ENCODE results near the gene ZGPAT. TPM values are rescaled to one million over a fixed set of nuclear protein-coding genes. Genes with fewer than 3 reads are reported as not detected.

The ZGPAT gene
- total RNA-seq, 2 experiments from 2014 or later: 37.3 to 43.3 TPM

DNA sequence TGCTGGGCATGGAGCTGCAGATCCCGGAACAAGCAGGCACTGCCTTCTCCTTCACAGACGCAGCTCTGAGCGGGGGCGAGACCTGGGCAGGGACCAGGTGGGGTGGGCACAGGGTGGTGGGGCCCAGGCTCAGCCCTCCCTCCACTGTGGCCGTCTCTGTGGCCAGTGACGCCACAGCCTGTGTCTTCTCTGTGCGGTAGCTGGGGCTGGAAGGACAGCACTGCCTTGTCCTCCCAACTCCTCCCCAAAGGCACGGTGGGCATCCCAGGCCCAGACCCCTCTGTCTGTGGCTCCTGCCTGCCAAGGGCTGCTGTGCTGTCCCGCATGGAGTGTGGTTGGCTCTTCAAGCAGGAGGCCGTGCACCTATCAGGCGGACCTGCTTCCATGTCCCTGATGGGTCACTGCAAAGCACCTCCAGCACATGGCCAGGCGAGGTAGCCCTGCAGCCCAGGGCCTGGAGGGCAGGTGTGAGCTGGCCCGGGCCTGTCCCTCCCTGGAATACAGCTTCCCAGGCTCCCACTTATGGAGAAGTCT, 26.2 kb upstream of the ZGPAT start:
- ChIA-PET CTCF (interaction anchor here (0.7 to 1.0 kb wide), 2 partner anchors 8 to 144 kb away, joined by 3 to 5 read pairs; partner anchors contain the start of gene PTK6), POLR2A (no interaction called here)
- no peak overlapping the region for H3K27ac Mint-ChIP-seq
- no peak overlapping the region for H3K4me3 Mint-ChIP-seq
- no peaks in the 10 kb centered on the region for H3K9me3 Mint-ChIP-seq
- H3K36me3 Mint-ChIP-seq (ENCODE audit: low read depth): no peaks in the 10 kb centered on the region
- no peak for DNase-seq
- H3K27me3 Mint-ChIP-seq: no peaks in the 10 kb centered on the region
- H3K4me1 Mint-ChIP-seq: peaks cover under 1% of the 10 kb centered on the region

DNA sequence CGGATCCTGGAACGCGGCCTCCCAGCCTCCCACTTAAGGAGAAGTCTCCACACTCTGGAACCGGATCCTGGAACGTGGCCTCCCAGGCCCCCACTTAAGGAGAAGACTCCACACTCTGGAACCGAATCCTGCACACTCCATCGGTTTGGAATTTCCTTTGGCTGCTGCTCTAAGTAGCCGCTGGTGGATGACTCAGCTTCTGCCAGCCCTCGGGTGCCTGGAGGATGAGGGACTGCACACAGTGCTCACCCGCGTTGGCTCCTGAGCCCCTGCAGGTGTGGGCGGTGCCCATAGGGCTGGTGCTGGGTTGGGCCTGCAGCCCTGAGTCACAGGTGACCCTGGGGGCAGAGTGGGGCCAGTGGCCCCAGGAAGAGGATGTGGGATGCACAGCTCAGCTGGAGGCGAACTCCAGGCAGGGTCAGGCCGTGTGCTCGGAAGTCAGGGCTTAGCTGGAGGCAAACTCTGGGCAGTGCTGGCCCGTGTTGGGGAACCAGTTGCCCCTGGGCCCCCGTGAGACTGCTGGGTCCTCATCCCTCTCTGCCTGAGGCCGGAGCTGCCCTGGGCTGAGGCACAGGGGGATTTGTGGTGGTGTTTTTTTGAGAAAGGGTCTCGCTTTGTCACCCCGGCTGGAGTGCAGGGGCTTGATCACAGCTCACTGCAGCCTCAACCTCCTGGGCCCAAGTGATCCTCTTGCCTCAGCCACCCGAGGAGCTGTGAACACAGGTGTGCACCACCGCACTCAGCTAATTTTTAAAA, 25.3 kb upstream of the ZGPAT start:
- Mint-ChIP-seq H3K9me3 (no peaks in the 10 kb centered on the region), H3K4me1 (peaks cover 3% of the 10 kb centered on the region), H3K27ac (no peak overlapping the region), H3K36me3 (ENCODE audit: low read depth) (no peaks in the 10 kb centered on the region), H3K27me3 (no peaks in the 10 kb centered on the region), H3K4me3 (no peak overlapping the region)
- no peak for DNase-seq
- ChIA-PET CTCF (interaction anchor here (0.5 to 1.0 kb wide), 2 partner anchors 9 to 30 kb away, joined by 3 to 5 read pairs; no protein-coding TSS in a partner anchor), POLR2A (no interaction called here)

DNA sequence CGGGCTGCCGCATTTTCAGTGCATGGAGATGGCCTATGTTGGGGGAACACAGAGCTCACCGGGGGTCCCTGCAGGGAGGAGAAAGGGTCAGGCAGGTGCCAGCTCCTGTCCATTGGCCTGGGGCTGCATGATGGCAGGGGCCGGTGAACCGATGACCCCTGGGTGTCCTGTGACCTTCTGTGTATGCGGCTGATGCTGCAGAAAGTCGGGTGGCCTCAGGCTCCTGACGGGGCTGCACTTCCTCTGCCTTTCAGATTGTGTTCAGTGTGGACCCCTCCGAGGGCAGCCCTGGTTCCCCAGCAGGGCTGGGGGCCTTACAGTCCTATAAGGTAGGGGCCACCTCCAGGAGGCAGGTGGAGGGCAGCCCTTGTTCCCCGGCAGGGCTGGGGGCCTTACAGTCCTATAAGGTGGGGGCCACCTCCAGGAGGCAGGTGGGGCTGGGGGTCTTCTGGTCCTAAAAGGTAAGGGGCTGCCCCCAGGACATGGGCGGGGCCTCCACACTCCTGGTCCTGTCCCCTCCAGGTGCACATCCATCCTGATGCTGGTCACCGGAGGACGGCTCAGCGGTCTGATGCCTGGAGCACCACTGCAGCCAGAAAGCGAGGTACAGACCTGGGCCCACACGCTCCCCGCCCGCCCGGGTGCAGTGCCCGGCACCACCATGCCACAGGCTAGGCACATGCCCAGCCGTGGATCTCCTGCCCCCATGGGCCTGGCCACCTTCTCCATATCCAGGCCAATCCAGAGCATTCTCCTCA, 22.4 kb upstream of the ZGPAT start:
- POLR2A ChIA-PET: no interaction called here
- Mint-ChIP-seq H3K4me1 (peaks cover 3% of the 10 kb centered on the region), H3K27ac (no peak overlapping the region), H3K9me3 (no peaks in the 10 kb centered on the region), H3K4me3 (no peak overlapping the region), H3K36me3 (ENCODE audit: low read depth) (no peaks in the 10 kb centered on the region), H3K27me3 (no peaks in the 10 kb centered on the region)
- DNase-seq: no peak
- CTCF ChIA-PET: interaction anchor here (1.0 kb wide), 1 partner anchor 13 kb away, joined by 4 read pairs; no protein-coding TSS in a partner anchor

DNA sequence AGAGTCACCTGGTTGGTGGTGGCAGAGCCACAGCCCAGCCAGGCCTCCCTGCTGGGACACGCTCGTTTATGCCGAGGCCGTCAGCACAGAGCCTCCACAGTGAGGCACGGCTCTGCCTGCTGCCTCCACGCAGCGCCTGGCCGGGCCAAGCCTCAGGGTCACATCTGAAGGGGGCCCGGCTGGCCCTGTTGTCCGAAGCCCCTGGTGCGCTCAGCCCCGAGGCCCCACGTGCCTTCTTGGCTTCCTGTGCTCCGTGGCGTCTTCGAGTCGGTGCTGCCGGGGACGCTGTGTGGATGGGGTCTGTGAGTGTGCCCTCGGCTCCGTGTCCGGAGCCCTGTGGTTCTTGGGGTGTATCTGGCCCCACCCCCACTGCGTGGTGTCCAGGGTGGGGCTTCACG, 21.7 kb upstream of the ZGPAT start:
- CTCF ChIA-PET: no interaction called here

DNA sequence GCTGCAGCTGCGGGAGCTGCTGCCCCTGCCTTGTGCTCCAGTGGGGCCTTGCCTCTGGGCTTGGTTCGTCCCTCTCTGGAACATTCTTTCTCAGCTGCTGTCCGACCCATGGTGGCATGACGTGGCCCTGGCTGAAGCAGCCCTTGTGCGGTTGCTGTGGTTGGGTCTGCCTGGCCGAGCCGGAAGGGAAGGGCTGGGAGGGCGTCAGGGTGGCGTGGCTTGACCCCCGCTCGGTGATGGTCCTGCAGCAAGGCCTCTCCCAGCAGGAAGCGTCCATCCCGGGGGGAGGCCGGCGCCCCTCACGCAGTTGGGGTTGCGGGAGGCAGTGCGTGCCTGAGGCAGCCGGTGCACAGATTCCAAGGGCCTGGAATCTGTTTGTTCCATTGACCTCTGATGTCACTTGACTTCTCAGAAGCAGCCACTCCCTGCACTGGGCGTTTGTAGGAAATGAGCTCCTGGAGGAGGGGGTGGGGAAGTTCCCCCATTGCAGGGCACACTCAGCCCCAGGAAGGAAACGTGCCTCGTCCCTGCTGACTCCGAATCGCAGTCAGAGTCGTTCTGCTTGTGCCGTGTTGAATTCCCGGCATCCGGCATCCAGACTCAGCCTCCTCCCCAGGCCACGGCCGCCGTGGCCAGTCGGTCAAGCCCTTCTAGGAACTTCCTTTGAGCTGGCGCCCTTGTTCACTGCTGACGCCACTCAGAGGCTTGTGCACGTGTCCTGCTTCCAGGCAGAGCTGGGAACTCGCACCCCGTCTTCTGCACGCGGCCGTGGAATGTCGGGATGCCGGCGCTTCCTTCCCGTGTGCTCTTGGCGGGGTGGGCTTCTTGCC, 21.1 kb upstream of the ZGPAT start:
- Mint-ChIP-seq H3K4me1 (peaks cover 3% of the 10 kb centered on the region), H3K4me3 (no peak overlapping the region), H3K36me3 (ENCODE audit: low read depth) (peaks cover 4% of the 10 kb centered on the region), H3K9me3 (no peaks in the 10 kb centered on the region), H3K27me3 (no peaks in the 10 kb centered on the region), H3K27ac (no peak overlapping the region)
- ChIA-PET CTCF (interaction anchor here (1.2 to 1.3 kb wide), 2 partner anchors 20 to 40 kb away, joined by 3 to 5 read pairs; no protein-coding TSS in a partner anchor), POLR2A (interaction anchor here (0.6 kb wide), 2 partner anchors 161 to 583 kb away, joined by 3 read pairs; no protein-coding TSS in a partner anchor)
- DNase-seq: no peak

More for the DNA sequence above, 21.7 kb upstream of the ZGPAT start:
- H3K36me3 Mint-ChIP-seq (ENCODE audit: low read depth): no peaks in the 10 kb centered on the region
- DNase-seq: no peak
- H3K27me3 Mint-ChIP-seq: no peaks in the 10 kb centered on the region
- H3K9me3 Mint-ChIP-seq: no peaks in the 10 kb centered on the region
- H3K4me3 Mint-ChIP-seq: no peak overlapping the region
- POLR2A ChIA-PET: interaction anchor here (0.6 kb wide), 1 partner anchor 162 kb away, joined by 3 read pairs; no protein-coding TSS in a partner anchor
- peaks cover 3% of the 10 kb centered on the region for H3K4me1 Mint-ChIP-seq
- H3K27ac Mint-ChIP-seq: no peak overlapping the region

DNA sequence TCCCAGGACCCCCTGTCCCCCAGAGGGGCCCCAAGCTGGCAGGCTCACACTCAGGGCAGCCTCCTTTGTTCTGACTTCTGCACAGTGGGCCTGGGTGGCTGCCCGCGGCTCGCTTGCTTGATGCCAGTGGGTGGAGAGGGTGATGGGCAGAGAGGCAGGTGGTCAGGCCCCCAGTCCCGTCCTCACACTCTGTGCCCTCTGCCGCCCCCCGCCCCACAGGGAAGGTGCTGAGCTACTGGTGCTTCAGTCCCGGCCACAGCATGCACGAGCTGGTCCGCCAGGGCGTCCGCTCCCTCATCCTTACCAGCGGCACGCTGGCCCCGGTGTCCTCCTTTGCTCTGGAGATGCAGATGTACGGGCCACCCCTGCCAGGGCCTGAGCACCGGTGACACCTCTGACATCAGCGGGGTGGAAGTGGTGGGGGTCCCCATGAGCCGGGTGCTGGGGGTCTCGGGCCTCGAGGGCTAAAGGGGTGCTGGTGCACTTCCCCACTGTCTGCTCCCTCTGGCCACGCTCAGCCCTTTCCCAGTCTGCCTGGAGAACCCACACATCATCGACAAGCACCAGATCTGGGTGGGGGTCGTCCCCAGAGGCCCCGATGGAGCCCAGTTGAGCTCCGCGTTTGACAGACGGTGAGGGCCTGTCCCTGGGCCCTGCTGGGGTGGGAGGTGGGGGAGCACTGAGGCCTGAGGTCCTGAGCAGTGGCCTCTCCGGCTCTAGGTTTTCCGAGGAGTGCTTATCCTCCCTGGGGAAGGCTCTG, 20.2 kb upstream of the ZGPAT start:
- Mint-ChIP-seq H3K27ac (no peak overlapping the region), H3K4me1 (peaks cover 3% of the 10 kb centered on the region), H3K9me3 (no peaks in the 10 kb centered on the region), H3K36me3 (ENCODE audit: low read depth) (peaks cover 8% of the 10 kb centered on the region), H3K27me3 (no peaks in the 10 kb centered on the region), H3K4me3 (no peak overlapping the region)
- CTCF ChIA-PET: interaction anchor here (1.2 to 1.5 kb wide), 4 partner anchors 8 to 293 kb away, joined by 3 to 5 read pairs (median 4); partner anchors contain the start of gene PRPF6
- DNase-seq: no peak
- POLR2A ChIA-PET: interaction anchor here (0.6 kb wide), 1 partner anchor 584 kb away, joined by 3 read pairs; no protein-coding TSS in a partner anchor

DNA sequence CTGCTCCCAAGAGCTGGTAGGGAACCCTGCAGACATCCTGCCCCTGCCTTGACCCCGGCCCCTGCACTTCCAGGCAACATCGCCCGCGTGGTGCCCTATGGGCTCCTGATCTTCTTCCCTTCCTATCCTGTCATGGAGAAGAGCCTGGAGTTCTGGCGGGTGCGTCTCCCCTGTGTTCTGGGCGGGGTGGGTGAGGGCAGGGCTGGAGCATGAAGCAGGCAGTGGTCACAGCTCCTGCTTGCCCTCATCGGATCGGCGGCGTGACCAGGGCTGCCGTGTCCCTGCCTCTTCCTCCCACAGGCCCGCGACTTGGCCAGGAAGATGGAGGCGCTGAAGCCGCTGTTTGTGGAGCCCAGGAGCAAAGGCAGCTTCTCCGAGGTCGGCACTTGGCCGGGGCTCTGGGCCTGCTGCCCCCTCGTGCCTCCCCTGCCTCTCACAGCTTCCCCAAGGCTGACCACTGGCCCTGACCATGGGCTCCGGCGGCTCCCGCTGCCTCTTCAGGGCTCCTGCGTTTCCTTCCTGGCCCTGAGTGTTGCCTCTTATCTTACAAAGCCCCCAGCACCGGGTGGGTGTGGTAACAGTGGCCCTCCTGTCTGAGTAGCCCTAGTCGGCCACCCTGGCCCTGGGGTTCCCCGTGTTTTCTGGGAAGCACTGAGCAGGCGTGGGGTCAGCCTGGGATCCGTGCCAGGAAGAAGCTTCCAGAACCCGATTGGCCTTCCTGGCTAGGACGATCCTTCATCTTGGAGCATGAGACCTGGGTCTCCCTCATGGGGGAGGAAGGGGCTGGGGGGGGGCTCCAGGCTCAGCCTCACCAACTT, 19.4 kb upstream of the ZGPAT start:
- ChIA-PET CTCF (interaction anchor here (1.2 to 1.5 kb wide), 2 partner anchors 9 to 292 kb away, joined by 3 to 4 read pairs; partner anchors contain the start of gene PRPF6), POLR2A (no interaction called here)
- DNase-seq: no peak
- peaks cover 12% of the 10 kb centered on the region for H3K36me3 Mint-ChIP-seq (ENCODE audit: low read depth)
- H3K9me3 Mint-ChIP-seq: no peaks in the 10 kb centered on the region
- H3K27me3 Mint-ChIP-seq: no peaks in the 10 kb centered on the region
- no peak overlapping the region for H3K4me3 Mint-ChIP-seq
- peaks cover 3% of the 10 kb centered on the region for H3K4me1 Mint-ChIP-seq
- H3K27ac Mint-ChIP-seq: peak overlapping the region; percentile 62

DNA sequence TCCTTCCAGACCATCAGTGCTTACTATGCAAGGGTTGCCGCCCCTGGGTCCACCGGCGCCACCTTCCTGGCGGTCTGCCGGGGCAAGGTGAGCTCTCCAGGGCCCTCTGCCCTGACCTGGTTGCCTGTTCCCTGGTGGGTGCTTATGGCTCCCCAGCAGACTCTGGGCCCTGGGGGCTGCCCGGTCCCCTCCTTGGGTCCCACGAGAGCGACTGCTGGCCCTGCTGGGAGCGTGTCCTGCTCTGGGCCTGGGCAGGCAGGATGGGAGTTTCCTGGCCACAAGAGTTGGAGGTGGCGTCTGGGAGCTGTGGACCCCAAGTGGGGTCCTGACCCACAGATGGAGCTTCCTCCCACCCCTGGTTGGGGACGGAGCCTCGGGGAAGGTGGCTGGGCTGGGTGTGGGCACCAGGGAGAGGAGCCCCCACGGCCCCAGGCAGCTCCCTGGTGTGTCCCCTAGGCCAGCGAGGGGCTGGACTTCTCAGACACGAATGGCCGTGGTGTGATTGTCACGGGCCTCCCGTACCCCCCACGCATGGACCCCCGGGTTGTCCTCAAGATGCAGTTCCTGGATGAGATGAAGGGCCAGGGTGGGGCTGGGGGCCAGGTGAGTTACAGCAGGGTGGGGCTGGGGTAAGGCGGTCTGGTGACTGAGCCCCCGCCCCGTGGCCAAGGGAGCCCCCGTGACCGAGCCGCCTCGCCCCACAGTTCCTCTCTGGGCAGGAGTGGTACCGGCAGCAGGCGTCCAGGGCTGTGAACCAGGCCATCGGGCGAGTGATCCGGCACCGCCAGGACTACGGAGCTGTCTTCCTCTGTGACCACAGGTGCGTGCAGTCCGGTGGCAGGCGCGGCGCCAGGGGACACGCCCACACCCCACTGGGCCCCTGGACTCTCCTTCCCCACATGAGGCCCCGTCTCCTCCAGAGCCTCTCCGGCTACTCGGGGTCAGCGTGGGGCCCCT, 18.5 kb upstream of the ZGPAT start:
- ChIA-PET POLR2A (no interaction called here), CTCF (interaction anchor here (1.5 kb wide), 1 partner anchor 10 kb away, joined by 4 read pairs; no protein-coding TSS in a partner anchor)
- no peaks in the 10 kb centered on the region for H3K27me3 Mint-ChIP-seq

DNA sequence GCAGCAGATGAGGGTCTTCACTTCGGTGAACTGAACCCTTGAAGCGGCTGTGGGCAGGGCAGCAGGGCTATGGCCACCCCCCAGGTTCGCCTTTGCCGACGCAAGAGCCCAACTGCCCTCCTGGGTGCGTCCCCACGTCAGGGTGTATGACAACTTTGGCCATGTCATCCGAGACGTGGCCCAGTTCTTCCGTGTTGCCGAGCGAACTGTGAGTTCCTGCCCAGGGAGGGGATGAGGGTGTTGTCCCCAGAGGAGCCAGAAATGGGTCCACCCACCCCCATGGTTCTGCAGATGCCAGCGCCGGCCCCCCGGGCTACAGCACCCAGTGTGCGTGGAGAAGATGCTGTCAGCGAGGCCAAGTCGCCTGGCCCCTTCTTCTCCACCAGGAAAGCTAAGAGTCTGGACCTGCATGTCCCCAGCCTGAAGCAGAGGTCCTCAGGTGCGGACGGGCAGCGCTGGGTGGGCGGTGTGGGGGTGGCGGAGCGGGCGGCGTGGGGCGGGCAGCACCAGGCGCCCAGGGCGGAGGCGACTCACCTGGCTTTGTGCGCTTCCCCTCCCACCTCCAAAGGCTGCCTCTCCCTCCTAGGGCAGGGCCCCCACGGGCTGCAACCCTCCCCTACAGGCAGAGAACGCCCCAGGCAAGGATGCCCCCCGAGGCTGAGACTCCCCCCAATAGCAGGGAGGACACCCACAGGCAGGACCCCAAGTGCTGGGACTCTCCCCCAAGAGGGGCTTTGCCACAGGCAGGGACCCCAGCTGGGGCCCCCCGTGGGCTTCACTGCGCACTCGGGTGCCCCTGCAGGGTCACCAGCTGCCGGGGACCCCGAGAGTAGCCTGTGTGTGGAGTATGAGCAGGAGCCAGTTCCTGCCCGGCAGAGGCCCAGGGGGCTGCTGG, 17.6 kb upstream of the ZGPAT start:
- ChIA-PET POLR2A (no interaction called here), CTCF (interaction anchor here (0.5 kb wide), 1 partner anchor 20 kb away, joined by 4 read pairs; no protein-coding TSS in a partner anchor)
- Mint-ChIP-seq H3K27ac (no peak overlapping the region), H3K9me3 (no peaks in the 10 kb centered on the region), H3K36me3 (ENCODE audit: low read depth) (peaks cover 15% of the 10 kb centered on the region), H3K27me3 (no peaks in the 10 kb centered on the region), H3K4me3 (no peak overlapping the region), H3K4me1 (peaks cover 3% of the 10 kb centered on the region)
- no peak for DNase-seq

More for the DNA sequence above, 18.5 kb upstream of the ZGPAT start:
- no peak overlapping the region for H3K27ac Mint-ChIP-seq
- H3K9me3 Mint-ChIP-seq: no peaks in the 10 kb centered on the region
- DNase-seq: no peak
- H3K4me3 Mint-ChIP-seq: no peak overlapping the region
- H3K4me1 Mint-ChIP-seq: peaks cover 3% of the 10 kb centered on the region
- peaks cover 15% of the 10 kb centered on the region for H3K36me3 Mint-ChIP-seq (ENCODE audit: low read depth)

Data from activated CD4-positive, alpha-beta T cell treated with anti-CD3 and anti-CD28 coated beads, Interleukin-2, amount 10 ng/mL, durations not matched to agents 7 days and 5 days (primary cell).